NCI-H524 (cell line): ENCODE measurements around the gene IGLL5.
"Not testable (repeated sequence)": the region's sequence is repeated elsewhere in the genome, so short reads cannot be mapped to it uniquely, and the experiment has no call there.

Experiments
- DNase-seq, 2 experiments: peaks; one replicate each; lab custom pipeline; 2025; lab: John Stamatoyannopoulos, UW

Gene IGLL5

DNA sequence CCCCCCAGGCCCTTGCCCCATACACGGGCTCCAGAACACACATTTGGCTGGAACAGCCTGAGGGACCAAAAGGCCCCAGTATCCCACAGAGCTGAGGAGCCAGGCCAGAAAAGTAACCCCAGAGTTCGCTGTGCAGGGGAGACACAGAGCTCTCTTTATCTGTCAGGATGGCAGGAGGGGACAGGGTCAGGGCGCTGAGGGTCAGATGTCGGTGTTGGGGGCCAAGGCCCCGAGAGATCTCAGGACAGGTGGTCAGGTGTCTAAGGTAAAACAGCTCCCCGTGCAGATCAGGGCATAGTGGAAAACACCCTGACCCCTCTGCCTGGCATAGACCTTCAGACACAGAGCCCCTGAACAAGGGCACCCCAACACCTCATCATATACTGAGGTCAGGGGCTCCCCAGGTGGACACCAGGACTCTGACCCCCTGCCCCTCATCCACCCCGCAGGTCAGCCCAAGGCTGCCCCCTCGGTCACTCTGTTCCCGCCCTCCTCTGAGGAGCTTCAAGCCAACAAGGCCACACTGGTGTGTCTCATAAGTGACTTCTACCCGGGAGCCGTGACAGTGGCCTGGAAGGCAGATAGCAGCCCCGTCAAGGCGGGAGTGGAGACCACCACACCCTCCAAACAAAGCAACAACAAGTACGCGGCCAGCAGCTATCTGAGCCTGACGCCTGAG, 13.1 kb downstream of the IGLL5 start:
- not testable (repeated sequence) for DNase-seq

DNA sequence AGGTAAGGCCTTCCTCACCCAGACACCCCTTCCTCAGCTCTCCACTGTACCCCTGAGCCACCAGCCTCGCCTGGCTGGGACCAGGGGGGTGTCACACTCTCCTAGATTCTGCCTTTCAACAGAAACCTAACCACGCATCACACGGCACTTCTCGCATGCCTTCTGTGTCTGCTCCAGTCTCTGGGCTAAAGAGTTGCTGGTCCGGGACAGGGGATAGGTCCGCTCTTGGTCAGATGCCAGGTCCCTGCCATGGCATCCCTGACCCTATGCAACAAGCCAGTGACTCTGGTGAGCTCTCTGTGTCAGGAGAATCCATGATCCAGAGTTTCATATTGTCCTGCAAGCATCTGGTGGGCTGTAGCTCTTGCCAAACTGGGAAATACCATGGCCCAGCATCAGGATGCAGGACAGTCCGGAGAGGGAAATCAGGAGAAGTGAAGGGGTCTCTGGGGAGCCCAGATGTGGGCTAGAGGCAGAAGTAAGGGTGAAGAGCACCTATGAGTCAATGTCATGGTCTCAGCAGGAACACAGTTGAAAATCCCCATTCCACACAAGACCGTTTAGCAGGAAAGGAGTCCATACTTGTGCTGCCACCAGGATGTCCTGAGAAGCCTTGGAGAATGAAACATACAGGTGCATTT, 14.1 kb downstream of the IGLL5 start:
- DNase-seq = no peak

DNA sequence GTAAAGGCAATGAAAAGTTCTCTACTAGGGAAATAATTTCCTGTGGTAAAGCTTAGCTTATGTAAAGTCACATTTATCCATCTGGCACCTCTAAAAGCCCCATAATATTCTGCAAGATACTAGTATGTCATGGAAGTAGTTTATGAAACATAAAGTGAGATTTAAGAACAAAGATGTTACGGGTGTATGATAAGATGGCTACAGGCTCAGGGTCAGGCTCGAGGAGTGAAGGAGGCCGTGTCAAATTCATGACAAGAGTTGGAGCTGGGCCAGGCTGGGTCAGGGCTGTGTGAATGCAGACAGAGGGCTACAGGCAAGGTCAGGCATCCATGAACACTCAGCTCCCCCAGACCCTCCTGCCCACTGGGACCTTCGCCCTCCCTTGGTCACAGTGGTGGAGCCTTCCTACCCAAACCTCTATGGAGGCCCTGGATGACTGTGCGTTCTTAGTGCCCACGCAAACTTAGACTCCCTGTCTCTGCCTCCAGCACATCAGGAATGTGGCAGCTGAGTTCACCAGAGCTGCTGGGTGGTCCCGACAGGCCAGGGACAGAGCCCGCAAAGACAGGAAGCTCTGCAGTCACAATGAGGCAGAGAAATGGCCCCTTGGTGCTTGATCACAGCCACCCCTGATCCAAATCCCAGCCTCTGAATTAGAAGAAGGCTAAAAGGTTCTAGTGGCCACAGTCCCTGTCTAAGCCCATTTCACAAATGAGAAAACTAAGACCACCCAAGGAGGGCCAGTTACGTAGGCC, 14.8 kb downstream of the IGLL5 start:
- no peak for DNase-seq

DNA sequence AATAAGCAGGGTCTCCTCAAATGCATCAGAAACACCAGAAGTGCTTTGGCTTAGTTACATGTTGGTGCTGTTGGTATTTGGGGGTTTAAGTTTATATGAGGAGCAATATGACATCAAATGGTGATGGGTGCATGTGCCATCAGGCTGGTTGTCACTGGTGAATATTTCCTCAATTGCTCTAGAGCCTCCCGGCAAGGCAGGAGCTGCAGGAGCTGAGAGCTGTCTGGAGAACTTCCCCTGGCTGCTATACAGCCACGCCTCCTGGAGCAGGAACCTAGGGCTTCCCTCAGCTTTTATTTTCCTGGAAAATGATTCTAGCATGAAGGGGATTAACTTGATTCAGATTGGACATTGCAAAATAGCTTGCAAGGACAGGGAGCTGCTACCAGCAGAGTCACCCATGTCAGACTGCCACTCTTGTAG, 15.8 kb downstream of the IGLL5 start:
- DNase-seq = peak in 1 of 2 experiments; percentile 41

DNA sequence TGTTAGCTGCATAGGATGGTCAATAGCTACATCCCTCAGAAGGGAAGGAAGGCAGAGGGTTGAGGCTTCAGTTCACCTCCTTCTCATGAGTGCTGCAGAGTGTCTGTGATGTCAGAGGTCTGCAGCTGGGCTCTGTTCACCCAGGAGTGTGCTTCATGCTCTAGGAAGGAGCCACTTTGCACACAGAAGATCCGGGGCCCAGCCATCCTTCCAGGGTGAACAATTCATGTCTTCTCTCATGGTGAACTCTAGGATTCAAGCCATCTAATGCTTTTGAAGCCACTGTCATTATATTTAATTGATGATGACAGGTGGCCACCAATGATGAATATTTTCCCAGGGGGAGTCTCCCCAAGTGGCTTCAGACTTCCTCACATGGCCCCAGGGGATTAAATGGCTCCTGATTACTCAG, 16.2 kb downstream of the IGLL5 start:
- peak; percentile 46 to 88 for DNase-seq

DNA sequence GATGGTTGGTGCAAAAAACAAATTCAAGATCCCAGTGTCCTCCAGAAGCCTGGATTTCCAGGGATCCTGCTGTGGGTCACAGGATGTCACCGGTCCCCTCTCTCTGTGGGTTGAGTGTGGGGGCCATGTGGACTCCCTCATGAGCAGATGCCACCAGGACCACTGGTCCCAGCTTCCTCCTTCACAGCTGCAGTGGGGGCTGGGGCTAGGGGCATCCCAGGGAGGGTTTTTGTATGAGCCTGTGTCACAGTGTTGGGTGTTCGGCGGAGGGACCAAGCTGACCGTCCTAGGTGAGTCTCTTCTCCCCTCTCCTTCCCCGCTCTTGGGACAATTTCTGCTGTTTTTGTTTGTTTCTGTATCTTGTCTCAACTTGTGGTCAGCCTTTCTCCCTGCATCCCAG, 17.1 kb downstream of the IGLL5 start:
- not testable (repeated sequence) for DNase-seq

DNA sequence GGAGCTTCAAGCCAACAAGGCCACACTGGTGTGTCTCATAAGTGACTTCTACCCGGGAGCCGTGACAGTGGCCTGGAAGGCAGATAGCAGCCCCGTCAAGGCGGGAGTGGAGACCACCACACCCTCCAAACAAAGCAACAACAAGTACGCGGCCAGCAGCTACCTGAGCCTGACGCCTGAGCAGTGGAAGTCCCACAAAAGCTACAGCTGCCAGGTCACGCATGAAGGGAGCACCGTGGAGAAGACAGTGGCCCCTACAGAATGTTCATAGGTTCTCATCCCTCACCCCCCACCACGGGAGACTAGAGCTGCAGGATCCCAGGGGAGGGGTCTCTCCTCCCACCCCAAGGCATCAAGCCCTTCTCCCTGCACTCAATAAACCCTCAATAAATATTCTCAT, 18.8 kb downstream of the IGLL5 start:
- not testable (repeated sequence) for DNase-seq

DNA sequence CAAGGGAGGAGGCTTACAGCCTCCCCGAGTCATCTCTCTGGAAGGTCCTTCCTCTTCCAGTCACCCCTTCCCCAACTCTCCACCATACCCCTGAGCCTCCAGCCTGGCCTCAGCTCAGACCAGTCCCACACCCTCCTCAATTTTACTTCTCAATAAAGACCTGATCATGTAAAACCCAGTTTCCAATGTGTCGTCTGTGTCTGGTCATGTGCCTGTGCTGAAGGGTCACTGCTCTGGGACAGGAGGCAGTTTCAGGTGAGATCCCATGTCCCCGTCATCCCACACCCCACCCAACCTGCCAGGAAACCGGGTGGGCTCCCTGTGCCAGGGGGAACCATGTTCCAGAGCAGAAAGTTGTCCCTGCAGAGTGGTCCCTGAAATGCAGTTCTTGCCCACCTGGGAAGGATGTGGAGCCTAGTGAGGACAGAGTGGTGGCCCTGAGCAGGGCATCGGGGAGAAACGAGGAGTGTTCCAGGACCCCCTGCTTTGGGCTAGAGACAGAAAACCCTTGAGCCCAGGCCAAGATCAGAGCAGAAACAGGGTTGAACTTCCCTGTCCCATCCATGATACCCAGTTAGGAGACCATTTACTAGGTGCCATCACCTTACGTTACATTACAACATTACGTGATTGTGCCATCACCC, 19.4 kb downstream of the IGLL5 start:
- DNase-seq = no peak

DNA sequence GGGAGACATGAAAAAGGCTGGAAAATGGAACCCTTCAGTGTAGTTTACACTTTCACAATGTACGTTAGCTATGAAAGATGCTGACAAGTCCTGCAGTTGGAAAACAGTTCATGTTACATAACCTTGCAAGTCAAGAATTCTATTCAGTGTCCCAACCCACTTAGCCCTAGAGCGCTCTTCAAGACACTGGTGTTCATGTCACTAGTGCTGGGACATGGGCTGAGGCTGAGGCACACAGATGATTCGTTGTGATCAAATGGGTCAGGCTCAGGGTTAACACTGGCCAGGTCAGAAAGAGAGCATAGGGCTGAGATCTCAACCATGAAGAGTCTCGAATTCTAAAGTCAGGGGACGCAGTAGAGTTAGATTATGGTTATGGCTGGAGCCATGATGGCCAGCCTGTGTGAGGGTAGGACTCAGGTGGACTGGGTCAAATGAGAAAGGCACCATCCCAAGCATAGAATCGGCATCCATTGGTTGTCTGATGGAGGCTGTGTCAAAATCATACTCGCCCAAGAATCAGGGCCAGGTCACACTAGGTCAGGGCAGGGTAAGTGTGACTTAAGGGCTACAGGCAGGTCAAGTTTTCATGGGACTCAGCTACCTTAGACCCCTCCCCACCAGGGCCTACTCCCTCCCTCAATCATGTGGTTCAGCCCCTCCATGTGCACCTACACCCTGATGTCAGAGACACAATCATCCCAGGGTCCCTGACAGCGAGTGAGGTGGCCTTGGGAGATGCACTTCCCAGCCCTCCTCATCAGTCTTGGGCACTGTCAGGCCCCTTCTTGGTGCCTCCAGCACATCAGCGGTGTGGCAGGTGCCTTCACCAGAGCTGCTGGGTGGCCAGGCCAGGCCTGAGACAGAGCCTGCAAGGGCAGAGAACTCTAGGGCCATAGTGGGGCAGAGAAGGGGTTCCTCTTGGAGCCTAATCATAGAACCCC, 20.2 kb downstream of the IGLL5 start:
- no peak for DNase-seq

DNA sequence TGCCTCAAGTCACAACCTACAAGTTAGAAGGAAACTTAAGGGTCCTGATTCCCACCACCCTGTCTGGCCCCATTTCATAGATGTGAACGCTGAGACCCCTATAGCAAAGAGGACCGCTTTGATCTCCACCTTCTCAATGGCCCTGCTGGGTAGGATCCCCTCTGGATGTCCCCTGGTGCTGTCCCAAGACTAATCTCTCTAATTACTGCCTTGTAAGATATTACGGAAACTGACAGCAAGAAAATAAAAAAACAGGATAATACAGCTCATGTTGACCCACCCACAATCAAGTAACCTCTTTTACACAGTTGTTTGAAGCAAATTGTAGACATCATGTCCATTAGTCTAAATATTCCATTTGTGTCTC, 20.9 kb downstream of the IGLL5 start:
- DNase-seq = no peak

DNA sequence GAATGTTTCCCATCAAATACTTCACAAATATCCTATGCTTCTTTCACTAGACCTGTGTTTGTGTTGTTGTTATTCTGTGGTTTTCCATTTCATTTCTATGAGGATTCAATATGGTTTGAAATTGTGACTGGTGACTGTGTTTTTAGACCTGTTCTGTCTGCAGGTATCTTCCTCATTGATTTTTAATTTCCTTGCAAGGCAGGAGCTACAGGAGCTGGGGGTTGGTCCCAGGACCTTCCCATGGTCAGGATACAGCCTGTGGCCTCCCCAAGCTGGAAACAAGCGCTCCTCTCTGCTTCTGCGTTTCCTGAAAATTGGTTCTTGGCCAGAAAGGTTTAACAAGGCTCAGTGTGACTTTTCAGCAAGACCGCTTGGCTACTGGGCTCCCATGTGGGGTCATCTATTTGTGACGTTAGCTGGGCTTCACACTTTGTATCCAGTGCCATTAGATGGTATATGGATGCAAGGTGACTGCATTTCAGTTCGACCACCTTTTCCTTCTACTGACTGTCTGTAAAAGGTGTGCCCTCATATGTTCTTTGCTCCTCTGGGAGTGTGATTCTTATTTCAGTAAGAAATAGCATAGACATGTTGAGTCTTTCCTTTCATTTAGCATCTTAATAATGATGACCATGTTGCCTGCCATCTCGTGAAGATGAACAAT, 21.5 kb downstream of the IGLL5 start:
- DNase-seq = no peak

DNA sequence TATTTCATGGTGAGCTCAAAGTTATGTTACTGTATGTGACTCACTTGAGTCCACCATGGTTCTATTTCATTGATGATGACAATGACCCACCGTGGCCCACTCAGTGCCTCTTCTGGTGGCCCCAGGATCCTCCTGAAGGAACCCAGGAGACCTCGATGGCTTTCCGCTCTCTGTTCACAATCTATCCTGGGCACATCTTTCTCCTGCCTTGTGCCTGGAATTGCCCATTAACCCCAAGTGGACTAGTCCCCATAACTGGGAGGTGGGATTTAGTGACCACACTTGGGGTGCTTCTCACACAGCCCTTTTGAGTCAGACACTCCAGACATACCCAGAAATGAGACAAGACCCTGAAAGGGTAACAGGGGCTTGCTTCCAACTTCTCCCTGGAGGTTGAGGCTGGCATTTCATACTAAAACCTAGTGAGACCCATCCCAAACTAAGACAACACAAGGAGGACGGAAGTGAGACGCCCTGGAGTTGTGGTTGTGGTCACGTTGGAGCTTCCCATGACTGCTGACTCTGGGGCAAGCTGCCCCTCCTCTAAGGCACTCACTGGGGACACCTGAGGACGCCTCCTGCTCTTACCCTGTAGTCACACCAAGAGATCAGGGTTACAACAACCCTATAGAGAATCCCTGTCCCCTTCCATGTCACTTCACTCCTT, 22.1 kb downstream of the IGLL5 start:
- no peak for DNase-seq

DNA sequence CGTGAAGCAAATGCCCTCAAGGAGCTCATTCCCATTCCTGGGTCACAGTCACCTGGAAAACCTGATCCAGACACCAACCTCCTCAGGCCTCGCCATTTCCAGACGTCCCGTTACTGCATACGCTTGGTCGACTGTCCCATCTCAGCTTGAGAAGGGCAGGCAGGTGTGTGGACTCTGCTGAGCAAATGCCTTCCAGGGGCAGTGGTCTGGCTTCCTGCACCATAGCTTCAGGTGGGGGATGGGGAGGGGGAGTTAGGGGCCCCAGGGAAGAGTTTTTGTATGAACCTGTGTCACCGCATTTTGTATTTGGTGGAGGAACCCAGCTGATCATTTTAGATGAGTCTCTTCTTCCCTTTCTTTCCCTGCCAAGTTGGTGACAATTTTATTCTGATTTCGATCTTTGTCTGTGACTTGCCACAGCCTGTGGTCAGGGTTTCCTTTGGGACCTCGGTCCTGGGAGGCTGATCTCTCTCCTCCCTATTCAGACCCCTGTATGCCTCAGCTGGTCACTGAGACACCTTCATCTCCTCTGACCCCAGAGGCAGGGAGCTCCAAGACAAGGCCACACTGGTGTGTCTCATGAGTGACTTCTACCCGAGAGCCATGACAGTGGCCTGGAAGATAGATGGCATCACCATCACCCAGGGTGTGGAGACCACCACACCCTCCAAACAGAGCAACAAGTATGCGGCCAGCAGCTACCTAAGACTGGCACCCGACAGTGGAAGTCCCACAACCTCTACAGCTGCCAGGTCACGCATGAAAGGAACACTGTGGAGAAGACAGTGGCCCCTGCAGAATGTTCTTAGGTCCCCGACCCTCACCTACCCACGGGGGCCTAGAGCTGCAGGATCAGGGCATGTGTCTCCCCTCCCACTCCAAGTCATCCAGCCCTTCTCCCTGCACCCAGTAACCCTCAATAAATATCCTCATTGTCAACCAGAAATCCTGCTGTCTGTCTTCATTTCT, 22.9 kb downstream of the IGLL5 start:
- DNase-seq = no peak

DNA sequence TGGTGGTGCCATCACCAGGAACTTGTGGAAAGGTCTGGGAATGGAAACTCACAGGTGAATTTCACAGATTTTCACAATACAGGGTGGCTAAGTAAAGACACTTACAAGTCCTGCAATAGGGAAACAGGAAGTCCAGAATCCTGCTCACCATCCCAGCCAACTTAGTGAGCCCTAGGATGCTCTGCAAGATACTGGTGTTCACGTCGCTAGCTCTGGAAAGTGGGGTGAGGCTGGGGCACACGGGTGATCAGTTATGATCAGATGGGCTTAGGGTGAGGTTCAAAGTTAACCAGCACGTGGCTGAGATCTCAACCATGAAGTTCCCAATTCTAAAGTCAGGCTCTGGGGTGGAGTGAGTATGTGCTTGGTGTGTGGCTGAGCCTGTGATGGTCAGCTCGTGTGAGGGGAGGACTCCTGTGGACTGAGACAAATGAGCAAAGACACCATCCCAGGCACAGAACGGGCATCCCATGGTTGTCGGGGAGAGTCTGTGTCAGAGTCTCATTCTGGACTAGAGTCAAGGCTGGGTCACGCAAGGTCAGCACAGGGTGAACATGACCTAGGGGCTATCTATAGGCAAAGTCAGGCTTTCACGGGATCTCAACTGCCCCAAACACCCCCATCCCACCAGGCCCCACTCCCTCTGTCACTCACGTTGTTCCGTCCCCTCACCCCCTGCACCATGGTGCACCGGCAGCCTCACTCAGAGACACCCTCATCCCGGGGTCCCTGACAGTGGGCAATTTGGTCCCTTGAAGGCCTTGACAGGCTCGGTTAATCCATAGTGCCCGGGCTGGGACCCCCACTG, 23.9 kb downstream of the IGLL5 start:
- no peak for DNase-seq

DNA sequence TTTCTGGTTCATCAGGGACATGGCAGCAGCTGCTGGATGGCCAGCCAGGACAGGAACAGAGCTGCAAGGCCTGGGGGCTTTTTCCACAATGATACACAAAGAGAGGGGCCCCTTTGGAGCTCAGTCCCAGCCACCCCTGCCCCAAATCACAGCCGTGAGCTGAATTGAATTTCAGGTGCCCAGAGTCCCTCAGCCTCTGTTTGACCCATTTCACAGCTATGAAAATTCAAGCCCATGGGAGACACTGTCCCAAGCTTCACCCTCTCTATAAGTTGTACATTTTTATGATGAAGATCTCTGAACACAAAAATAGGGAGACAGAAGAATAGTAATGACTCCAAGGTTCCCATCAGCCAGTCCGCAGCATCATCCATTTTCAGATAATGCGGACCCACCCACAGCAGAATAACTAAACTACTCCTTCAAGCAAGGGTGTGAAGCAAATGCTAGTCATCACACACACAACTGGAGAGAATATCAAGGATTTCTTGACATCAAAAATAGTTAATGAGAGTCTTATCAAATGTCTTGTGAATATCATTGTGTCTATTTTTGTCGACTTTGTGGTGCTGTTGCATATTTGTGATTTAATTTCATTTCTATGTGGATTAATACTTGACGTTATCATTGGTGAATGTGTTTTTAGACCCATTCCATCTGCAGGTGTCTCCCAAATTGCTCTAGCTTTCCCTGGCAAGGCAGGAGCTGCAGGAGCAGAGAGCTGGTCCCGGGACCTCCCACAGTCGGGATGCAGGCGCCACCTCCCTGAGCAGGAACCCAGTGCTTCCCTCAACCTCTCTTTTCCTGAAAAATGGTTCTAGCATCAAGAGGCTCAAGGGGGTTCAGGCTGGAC, 24.7 kb downstream of the IGLL5 start:
- DNase-seq = no peak

DNA sequence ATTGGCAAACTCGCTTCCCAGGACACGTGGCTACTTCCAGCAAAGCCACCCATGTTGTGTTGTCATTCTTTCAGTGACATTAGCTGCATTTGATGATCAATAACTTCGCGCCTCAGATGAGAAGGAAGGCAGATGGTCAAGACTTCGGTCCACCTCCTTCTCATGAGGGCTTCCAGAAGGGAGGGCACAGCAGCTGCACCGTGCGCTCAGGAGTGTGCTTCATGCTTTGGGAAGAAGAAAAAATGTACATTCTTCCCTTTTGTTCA, 25.3 kb downstream of the IGLL5 start:
- DNase-seq = no peak

DNA sequence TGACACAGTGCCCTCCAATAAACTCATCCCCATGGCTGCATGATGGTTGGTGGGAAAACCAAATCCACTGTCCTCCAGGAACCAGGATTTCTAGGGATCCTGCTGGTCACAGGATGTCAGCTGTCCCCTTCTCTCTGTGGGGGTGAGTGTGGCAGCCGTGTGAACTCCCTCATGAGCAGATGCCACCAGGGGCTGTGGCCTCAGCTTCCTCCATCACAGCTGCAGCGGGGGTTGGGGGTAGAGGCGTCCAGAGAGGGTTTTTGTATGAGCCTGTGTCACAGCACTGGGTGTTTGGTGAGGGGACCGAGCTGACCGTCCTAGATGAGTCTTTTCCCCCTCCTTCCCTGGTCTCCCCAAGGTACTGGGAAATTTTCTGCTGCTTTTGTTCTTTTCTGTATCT, 26.4 kb downstream of the IGLL5 start:
- DNase-seq = no peak
